Measurements from ENCODE around the gene MLEC.

- TF ChIP-seq POLR2AphosphoS5 (IDR thresholded peaks at IDR 0.05; ENCODE audit: low read depth, low read length) = no peak
- TF ChIP-seq POLR2A (IDR thresholded peaks at IDR 0.05; ENCODE audit: low read depth, low read length) = no peak
- TF ChIP-seq TAF1 (IDR thresholded peaks at IDR 0.05; ENCODE audit: borderline replicate concordance, low read depth, low read length) = no peak
Observed at GRCh38 chr12:120749256-120749655, 62.3 kb downstream of the MLEC start.
